Measurements from ENCODE around the gene TMEM11.

Gene TMEM11

GRCh38 chr17:21214015-21214776 lies at the start of gene TMEM11:
TSS of gene TMEM11 (minus strand) at chr17:21214161. CDS start at chr17:21214152, 9 bp downstream.
- DNase-seq (ENCODE audit: low spot score) = peak; percentile 95

DNA sequence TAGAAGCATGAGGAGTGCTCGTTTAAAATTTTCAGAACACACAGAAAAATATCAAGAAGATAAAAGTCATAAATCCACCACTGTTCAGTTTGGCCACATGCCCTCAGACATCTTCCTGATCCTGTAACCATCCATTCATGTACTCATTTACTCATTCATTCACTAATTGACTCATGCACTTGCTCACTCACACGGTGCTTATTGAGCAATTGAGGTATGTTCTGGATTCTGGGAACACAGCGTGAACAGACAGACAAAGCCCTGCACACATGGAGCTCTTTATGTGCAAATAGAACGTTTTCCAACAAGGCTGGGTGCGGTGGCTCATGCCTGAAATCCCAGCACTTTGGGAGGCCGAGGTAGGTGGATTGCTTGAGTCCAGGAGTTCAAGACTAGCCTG lies 49.4 kb upstream of the TMEM11 start:
- DNase-seq (ENCODE audit: low spot score) = peak; percentile 67

- DNase-seq (ENCODE audit: low spot score) = no peak
Observed at GRCh38 chr17:21262259-21262993, 48.5 kb upstream of the TMEM11 start.

DNA sequence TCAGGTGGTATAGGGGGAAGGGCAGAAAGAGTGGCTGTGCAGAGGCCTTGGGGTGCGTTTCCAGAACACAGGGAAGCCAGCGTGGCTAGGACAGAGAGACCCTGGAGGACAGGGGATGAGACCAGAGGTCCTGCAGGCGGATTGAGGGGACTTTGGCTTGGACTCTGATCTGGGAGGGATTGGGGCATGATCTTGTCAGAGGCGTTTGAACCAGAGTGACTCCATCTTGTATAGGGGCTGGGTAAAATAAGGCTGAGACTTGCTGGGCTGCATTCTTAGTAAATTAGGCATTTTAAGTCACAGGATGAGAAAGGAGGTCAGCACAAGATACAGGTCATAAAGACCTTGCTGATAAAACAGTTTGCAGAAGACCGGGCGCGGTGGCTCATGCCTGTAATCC lies 44.6 kb upstream of the TMEM11 start:
- DNase-seq (ENCODE audit: low spot score) = no peak

GRCh38 chr17:21253646-21254441 lies 39.9 kb upstream of the TMEM11 start:
- no peak for DNase-seq (ENCODE audit: low spot score)

DNA sequence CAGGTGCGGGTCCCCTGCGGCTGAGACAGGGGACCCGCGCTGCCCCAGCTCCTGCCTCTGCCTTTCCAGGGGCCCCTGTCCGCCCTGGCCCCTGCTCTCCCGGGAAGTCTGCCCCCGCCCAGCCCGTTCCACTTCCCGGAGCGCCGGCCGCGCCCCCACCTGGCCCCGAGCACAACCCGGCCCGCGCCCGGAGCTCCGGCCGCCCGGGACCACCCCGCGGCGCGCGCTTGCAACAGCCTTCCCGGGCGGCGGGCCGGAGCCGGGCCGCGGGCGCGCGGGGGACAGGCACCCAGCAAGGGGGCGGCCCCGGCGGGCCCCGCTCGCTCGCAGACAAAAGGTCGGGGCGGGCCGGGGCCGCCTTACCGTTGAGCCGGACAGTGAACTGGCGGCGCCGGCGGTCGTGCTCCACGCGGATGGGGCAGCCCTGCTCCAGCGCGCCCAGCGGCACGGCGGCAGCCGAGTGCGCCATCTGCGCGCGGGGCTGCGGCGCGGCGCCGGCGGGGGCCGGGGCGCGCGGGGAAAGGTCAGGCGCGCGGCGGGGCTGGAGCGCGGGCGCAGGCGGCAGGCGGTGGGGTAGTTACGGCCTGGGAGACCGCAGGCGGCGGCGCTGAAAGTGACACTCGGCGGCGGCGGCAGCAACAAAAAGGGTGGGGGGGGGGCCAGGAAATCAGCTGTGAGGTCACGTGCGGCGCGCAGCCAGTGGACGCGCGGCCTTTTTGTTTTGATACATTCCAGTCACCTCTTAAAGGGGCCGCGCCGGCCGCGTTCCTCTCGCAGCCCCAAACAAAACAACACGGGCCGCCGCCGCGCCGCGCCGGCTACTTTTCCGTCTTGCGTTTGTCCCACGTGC lies 39.1 kb upstream of the TMEM11 start, which contains the start of gene NATD1:
TSS of gene NATD1 (minus strand) at position 615 of the 850 bp plus-strand sequence. CDS start at position 469, 146 bp downstream.
- DNase-seq (ENCODE audit: low spot score) = peak; percentile 91

GRCh38 chr17:21252289-21252795 lies 38.4 kb upstream of the TMEM11 start:
- peak; percentile 19 for DNase-seq (ENCODE audit: low spot score)

GRCh38 chr17:21251337-21252010 lies 37.5 kb upstream of the TMEM11 start:
- DNase-seq (ENCODE audit: low spot score) = no peak

- no peak for DNase-seq (ENCODE audit: low spot score)
Observed at GRCh38 chr17:21250854-21251253, 36.9 kb upstream of the TMEM11 start.

DNA sequence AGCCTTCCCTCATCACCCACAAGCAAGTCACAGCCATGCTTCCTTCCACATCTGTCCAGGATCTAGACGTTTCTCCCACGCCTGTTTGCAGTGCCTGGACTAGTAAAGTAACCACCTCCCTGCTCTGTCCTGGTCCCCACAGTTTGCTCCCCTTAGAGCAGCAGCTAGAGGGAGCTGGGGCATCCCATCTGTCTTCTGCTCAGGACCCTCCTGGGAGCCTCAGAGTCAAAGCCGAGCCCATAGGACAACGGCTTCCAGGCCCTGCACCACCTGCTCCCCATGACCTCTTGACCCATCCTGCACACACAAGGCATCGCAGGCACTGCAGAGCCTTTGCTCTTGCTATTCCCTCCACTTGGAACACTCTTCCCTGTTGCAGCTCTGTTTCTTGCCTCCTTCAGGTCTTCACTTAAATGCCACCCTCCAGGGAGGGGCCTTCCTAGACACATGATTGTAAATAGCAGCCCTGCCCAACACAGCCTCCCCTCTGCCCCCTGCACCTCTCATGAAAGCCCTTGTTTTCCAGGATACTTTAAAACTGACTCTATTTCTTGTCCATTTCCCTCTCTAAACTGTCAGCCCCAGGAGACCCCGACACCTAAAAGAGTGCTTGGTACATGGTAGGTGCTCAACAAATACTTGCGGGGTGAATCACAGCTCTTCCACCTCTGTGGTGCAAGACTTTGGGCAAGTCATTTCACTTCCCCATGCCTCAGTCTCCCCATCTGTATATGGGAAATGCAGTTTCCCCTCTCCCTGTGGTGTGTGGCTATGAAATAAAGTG lies 36.2 kb upstream of the TMEM11 start:
- no peak for DNase-seq (ENCODE audit: low spot score)

DNA sequence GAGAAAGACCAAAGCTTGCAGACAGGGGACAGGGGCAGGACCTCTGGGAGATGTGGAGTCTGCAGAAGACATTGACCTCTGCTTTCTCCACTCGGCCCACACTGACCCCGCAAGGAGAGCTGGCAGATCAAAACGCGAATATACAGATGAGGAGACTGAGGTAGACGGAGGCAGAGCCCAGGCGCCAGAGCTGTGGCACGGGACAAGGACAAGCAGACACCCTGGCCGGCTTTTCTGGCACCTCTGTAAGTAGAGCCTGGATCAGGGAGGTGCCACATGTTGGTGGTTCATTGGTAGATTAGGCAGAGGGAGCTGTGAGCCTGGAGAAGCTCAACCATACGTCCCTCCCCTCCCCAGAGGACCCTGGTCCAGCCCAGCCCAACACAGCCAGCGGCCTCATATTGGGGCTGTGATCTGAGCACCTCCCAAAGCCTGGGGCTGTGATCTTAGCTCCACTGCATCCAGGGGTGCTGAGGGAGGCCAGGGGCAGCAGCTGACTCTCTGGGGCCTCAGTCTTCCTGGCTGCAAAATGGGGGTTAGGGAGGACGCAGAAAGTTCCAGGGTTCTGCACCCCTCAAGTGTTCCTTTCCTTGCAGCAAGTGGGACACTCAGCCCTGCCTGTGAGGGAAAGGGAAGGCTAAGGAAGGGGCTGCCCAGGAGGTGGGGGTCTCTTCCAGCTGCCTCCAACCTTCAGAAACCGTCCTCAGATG lies 35.3 kb upstream of the TMEM11 start:
- no peak for DNase-seq (ENCODE audit: low spot score)

DNA sequence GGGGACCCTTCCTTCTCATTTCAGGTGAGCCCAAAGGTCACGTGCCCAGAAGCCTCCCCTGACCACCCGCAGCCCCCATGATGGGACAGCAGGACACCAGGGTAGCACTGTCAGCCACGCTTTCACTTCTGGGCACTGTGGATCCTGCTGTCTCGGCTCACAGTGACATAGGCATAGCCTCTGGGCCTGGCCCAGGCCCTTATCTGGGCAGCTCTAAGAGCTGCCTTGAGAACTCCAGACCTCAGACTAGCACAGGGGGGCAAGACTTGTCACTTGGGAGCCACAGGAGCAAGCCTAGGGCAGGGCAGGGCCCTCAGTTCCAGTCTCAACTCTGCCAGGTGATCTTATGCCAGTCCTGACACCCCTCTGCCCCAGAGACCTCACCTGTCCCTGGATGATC lies 34.5 kb upstream of the TMEM11 start:
- DNase-seq (ENCODE audit: low spot score) = no peak

GRCh38 chr17:21247552-21248258 lies 33.7 kb upstream of the TMEM11 start:
- DNase-seq (ENCODE audit: low spot score) = no peak

DNA sequence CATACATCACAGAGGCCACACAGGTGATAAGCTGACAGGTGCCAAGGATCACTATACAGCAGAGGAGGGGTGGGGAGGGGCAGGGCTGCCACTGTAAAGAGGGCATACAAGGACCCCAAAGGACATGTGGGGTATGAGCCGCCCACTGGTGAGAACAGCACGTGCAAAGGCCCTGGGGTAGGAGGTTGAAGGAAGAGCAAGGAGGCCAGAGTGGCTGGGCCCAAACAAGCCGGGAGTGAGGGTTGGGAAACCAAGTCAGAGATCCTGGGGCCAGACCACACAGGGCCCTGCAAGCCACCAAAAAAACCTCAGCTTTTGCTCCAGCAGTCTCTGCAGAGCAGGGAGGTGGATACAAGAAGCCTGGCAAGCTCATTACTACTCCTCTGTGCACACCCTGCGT lies 32.7 kb upstream of the TMEM11 start:
- no peak for DNase-seq (ENCODE audit: low spot score)

GRCh38 chr17:21245639-21246084 lies 31.7 kb upstream of the TMEM11 start:
- no peak for DNase-seq (ENCODE audit: low spot score)

DNA sequence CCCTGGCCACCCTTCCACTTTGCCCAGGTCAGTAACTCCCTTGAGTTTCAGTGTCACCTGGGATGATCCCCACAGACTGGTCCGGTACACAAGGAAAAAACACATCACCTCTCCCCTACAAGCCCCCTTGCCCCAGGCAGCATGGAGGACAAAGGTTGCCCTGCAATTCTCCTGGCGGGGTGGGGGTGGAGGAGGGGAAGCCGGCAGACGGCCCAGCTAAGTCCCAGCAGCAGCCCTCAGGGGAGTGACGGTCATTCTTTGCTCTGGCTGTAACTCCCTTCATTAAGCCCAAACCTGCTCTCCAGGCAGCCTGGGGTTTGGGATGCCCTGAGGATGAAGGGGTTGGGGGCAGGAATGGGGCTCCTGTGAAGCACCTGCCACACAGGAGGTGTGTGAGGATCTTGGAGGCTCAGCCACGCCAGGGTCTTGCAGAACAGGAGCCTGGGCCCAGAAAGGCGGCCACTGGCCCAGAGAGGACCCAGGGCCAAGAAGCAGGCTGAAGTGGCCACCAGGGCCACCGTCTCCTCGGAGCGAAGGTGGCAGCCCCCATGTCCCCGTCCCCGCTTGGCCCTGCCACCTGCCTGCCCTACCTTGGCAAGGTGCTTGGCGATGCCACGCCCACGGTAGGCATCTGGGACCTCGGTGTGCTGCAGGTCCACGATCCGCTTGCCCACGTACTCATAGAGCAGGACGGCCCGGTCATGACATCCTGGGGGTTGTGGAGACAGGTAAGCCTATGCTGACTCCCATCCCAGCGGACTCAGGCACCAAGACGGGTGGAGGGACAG lies 29.7 kb upstream of the TMEM11 start:
- no peak for DNase-seq (ENCODE audit: low spot score)

GRCh38 chr17:21242780-21243515 lies 29.0 kb upstream of the TMEM11 start:
- no peak for DNase-seq (ENCODE audit: low spot score)
